HEK293T (cell line): ENCODE data around the gene COMMD9.

ENCODE experiments used
- CTCF ChIA-PET: fragments of 350-600 bp; formaldehyde crosslinking; extraction: SDS; loops from one replicate; lab custom pipeline; 2021; ENCODE audit warnings: antibody characterized with exemption, inconsistent platforms; lab: Yijun Ruan, JAX
- POLR2A ChIA-PET: fragments of 350-600 bp; formaldehyde crosslinking; extraction: SDS; loops from one replicate; lab custom pipeline; 2020; ENCODE audit warnings: antibody characterized with exemption, inconsistent platforms; lab: Yijun Ruan, JAX
- DNase-seq: peaks from one replicate; pipeline ENCODE4 v3.0.0; 2012; ENCODE audit warnings: mixed read lengths; ENCODE audit errors: extremely low spot score
- BHLHE40 ChIP-seq: fragments of 450-650 bp; IDR thresholded peaks from 2 replicates; pipeline ENCODE4 v1.6.1; 2016; ENCODE audit warnings: mild to moderate bottlenecking, moderate library complexity, borderline replicate concordance
- L3MBTL2 ChIP-seq: fragments of 450-650 bp; conservative IDR thresholded peaks from 2 replicates; pipeline ENCODE4 v1.6.1; 2016; ENCODE audit warnings: mild to moderate bottlenecking
- LEF1 ChIP-seq: fragments of 450-650 bp; IDR thresholded peaks from 2 replicates; pipeline ENCODE4 v1.6.1; 2017; ENCODE audit warnings: mild to moderate bottlenecking, borderline replicate concordance
- PKNOX1 ChIP-seq: fragments of 450-650 bp; IDR thresholded peaks from 2 replicates; pipeline ENCODE4 v1.6.1; 2016
- SP1 ChIP-seq: fragments of 450-650 bp; IDR thresholded peaks from 2 replicates; pipeline ENCODE4 v1.6.1; 2017
- TARDBP ChIP-seq: fragments of 450-650 bp; IDR thresholded peaks from 2 replicates; pipeline ENCODE4 v1.6.1; 2016
- ZNF384 ChIP-seq: fragments of 450-650 bp; IDR thresholded peaks from 2 replicates; pipeline ENCODE4 v1.6.1; 2016

COMMD9 gene

GRCh38 chr11:36222831-36223635, 66.2 kb downstream of the COMMD9 start:
- ChIA-PET POLR2A (no interaction called here), CTCF (interaction anchor here (0.6 kb wide), 2 partner anchors 401 to 1124 kb away, joined by 3 read pairs; no protein-coding TSS in a partner anchor)
- no peak for DNase-seq
- TF ChIP-seq SP1 (no peak), ZNF384 (no peak), PKNOX1 (no peak), L3MBTL2 (no peak), LEF1 (no peak), BHLHE40 (no peak), TARDBP (no peak)
